Caco-2 (cell line): Measurements from ENCODE around the gene RAC2. TPM values are rescaled to one million over a fixed set of nuclear protein-coding genes. Genes with fewer than 3 reads are reported as not detected.

Source experiments
- BruUV-seq: library from RNA; stranded (reverse); fragments of 400-500 nt; replicated peaks from 2 replicates; lab custom pipeline; 2021; lab: Mats Ljungman, UMichigan
- CTCF ChIA-PET: fragments of 300-600 bp; sonication (Branson Sonifier 250); formaldehyde crosslinking; loops from one replicate; lab custom pipeline; 2022; ENCODE audit warnings: antibody characterized with exemption; lab: Charles Lee
- POLR2A ChIA-PET: fragments of 300-600 bp; sonication (Branson Sonifier 250); formaldehyde crosslinking; loops from one replicate; lab custom pipeline; 2022; ENCODE audit warnings: antibody characterized with exemption; lab: Charles Lee
- DNase-seq, 2 experiments: peaks; one replicate each; pipeline versions ENCODE4 v3.0.0 to v3.0.0-alpha.2; 2020 to 2022
- H3K27me3 ChIP-seq: replicated peaks from 2 replicates; pipeline ENCODE4 v1.6.0; 2011; ENCODE audit warnings: low read length; ENCODE audit not compliant: control insufficient read depth, insufficient read depth
- H3K36me3 ChIP-seq: 2 replicates; pipeline ENCODE4 v1.5.1; 2011; ENCODE audit warnings: low read length; ENCODE audit not compliant: control insufficient read depth, insufficient read depth
- H3K4me1 ChIP-seq: fragments of 250-450 bp; sonication (Bioruptor Pico); 2 replicates; pipeline ENCODE4 v1.5.1; 2020; ENCODE audit warnings: mild to moderate bottlenecking
- H3K4me3 ChIP-seq: 2 replicates; pipeline ENCODE4 v1.5.1; 2011; ENCODE audit warnings: low read depth, mild to moderate bottlenecking, control low read depth, low read length
- H3K9me3 ChIP-seq: fragments of 250-450 bp; sonication (Bioruptor Pico); 2 replicates; pipeline ENCODE4 v1.5.1; 2020; ENCODE audit warnings: mild to moderate bottlenecking, moderate library complexity
- H3K27ac Mint-ChIP-seq: one replicate; pipeline ENCODE4 v1.8.0; 2022; ENCODE audit warnings: mixed read lengths; ENCODE audit not compliant: unreplicated experiment
- H3K27me3 Mint-ChIP-seq: one replicate; pipeline ENCODE4 v1.8.0; 2022; ENCODE audit warnings: mixed read lengths; ENCODE audit not compliant: insufficient read depth, unreplicated experiment
- H3K36me3 Mint-ChIP-seq: one replicate; pipeline ENCODE4 v1.8.0; 2022; ENCODE audit warnings: mild to moderate bottlenecking, mixed read lengths; ENCODE audit not compliant: insufficient read depth, unreplicated experiment
- H3K4me1 Mint-ChIP-seq: one replicate; pipeline ENCODE4 v1.8.0; 2022; ENCODE audit warnings: low read depth, mixed read lengths; ENCODE audit not compliant: unreplicated experiment
- H3K4me3 Mint-ChIP-seq: one replicate; pipeline ENCODE4 v1.8.0; 2022; ENCODE audit warnings: mild to moderate bottlenecking, moderate library complexity, mixed read lengths; ENCODE audit not compliant: unreplicated experiment
- H3K9me3 Mint-ChIP-seq: one replicate; pipeline ENCODE4 v1.8.0; 2022; ENCODE audit warnings: mixed read lengths; ENCODE audit not compliant: unreplicated experiment
- CTCF ChIP-seq, 2 experiments: fragments of 200-600 bp in 1 of 2; IDR thresholded peaks; 1 replicate in 1 of 2; 2 replicates in 1 of 2; pipeline versions ENCODE4 v1.5.1 to v1.8.0; 2011 to 2022; ENCODE audit warnings: antibody characterized with exemption in 1 of 2, control low read depth in 1 of 2, inconsistent platforms in 1 of 2, low read depth in 1 of 2, low read length in 1 of 2, mild to moderate bottlenecking in 1 of 2, moderate library complexity in 1 of 2; ENCODE audit not compliant: insufficient read depth in 1 of 2, severe bottlenecking in 1 of 2, unreplicated experiment in 1 of 2
- intact Hi-C: fragments of 100-400 bp; cut with micrococcal nuclease; formaldehyde crosslinking; loops from one replicate; pipeline ENCODE4 v1.10.0; 2022; ENCODE audit not compliant: unreplicated experiment
- total RNA-seq: library from RNA; stranded (reverse); gene quantifications from 2 replicates; pipeline ENCODE4 v1.2.3, GENCODE V29; 2022

RAC2 gene
- total RNA-seq, 1 experiment from 2014 or later = 0.25 TPM

GRCh38 chr22:37226087-37226486 is 18.0 kb downstream of the RAC2 start:
- no peaks in the 10 kb centered on the region for H3K27me3 Mint-ChIP-seq
- intact Hi-C loops = no loop called here
- CTCF ChIA-PET = interaction anchor here (1.6 to 2.1 kb wide), 2 partner anchors 25 to 34 kb away, joined by 4 to 10 read pairs; no protein-coding TSS in a partner anchor

GRCh38 chr22:37225481-37225880 is 18.6 kb downstream of the RAC2 start:
- no peaks in the 10 kb centered on the region for H3K36me3 Mint-ChIP-seq
- CTCF ChIA-PET = interaction anchor here (0.6 to 2.1 kb wide), 3 partner anchors 24 to 37 kb away, joined by 4 to 10 read pairs (median 5); no protein-coding TSS in a partner anchor
- H3K9me3 Mint-ChIP-seq = no peaks in the 10 kb centered on the region
- POLR2A ChIA-PET = no interaction called here
- H3K4me1 Mint-ChIP-seq = no peaks in the 10 kb centered on the region
- DNase-seq = peak in 1 of 2 experiments; percentile 19
- intact Hi-C loops = loop anchor here (1.0 kb wide), 1 partner anchor 36 kb away; no protein-coding TSS in a partner anchor
- Histone ChIP-seq H3K4me3 (no peak overlapping the region), H3K9me3 (no peaks in the 10 kb centered on the region), H3K4me1 (no peaks in the 10 kb centered on the region), H3K36me3 (no peaks in the 10 kb centered on the region), H3K27me3 (no peaks in the 10 kb centered on the region)
- TF ChIP-seq CTCF (IDR thresholded peaks at IDR 0.05; ENCODE audit: insufficient read depth in 1 of 2, low read depth in 1 of 2, low read length in 1 of 2, severe bottlenecking in 1 of 2, unreplicated experiment in 1 of 2) = peak in 1 of 2 experiments; percentile 30
- no TSS peak for BruUV-seq
- H3K27ac Mint-ChIP-seq = no peak overlapping the region
- H3K27me3 Mint-ChIP-seq = no peaks in the 10 kb centered on the region
- no peak overlapping the region for H3K4me3 Mint-ChIP-seq

More at GRCh38 chr22:37226087-37226486, 18.0 kb downstream of the RAC2 start:
- Histone ChIP-seq H3K4me3 (no peak overlapping the region), H3K27me3 (no peaks in the 10 kb centered on the region), H3K9me3 (no peaks in the 10 kb centered on the region), H3K4me1 (no peaks in the 10 kb centered on the region), H3K36me3 (no peaks in the 10 kb centered on the region)
- no peaks in the 10 kb centered on the region for H3K36me3 Mint-ChIP-seq
- TF ChIP-seq CTCF (IDR thresholded peaks at IDR 0.05; ENCODE audit: insufficient read depth in 1 of 2, low read depth in 1 of 2, low read length in 1 of 2, severe bottlenecking in 1 of 2, unreplicated experiment in 1 of 2) = no peak
- H3K27ac Mint-ChIP-seq = no peak overlapping the region
- BruUV-seq = no TSS peak
- H3K4me3 Mint-ChIP-seq = no peak overlapping the region
- DNase-seq = no peak
- H3K4me1 Mint-ChIP-seq = no peaks in the 10 kb centered on the region
- no peaks in the 10 kb centered on the region for H3K9me3 Mint-ChIP-seq
- POLR2A ChIA-PET = no interaction called here

GRCh38 chr22:37224757-37225420 is 19.2 kb downstream of the RAC2 start:
- no peak overlapping the region for H3K4me3 ChIP-seq
- H3K36me3 Mint-ChIP-seq = no peaks in the 10 kb centered on the region
- TF ChIP-seq CTCF (IDR thresholded peaks at IDR 0.05; ENCODE audit: insufficient read depth in 1 of 2, low read depth in 1 of 2, low read length in 1 of 2, severe bottlenecking in 1 of 2, unreplicated experiment in 1 of 2) = no peak
- H3K4me1 Mint-ChIP-seq = no peaks in the 10 kb centered on the region
- no peaks in the 10 kb centered on the region for H3K27me3 ChIP-seq
- POLR2A ChIA-PET = no interaction called here
- no peak overlapping the region for H3K4me3 Mint-ChIP-seq
- no TSS peak for BruUV-seq
- H3K4me1 ChIP-seq = no peaks in the 10 kb centered on the region
- intact Hi-C loops = loop anchor here (1.0 kb wide), 1 partner anchor 36 kb away; no protein-coding TSS in a partner anchor
- H3K27me3 Mint-ChIP-seq = no peaks in the 10 kb centered on the region
- H3K9me3 Mint-ChIP-seq = no peaks in the 10 kb centered on the region
- H3K27ac Mint-ChIP-seq = no peak overlapping the region
- DNase-seq = no peak
- H3K36me3 ChIP-seq = no peaks in the 10 kb centered on the region
- no peaks in the 10 kb centered on the region for H3K9me3 ChIP-seq
- CTCF ChIA-PET = interaction anchor here (0.6 to 2.1 kb wide), 3 partner anchors 24 to 37 kb away, joined by 4 to 10 read pairs (median 5); no protein-coding TSS in a partner anchor
